Measurements from ENCODE around the gene OMG.

OMG gene

GRCh38 chr17:31256936-31257335, 40.1 kb downstream of the OMG start:
- H3K4me1 ChIP-seq (ENCODE audit: insufficient read depth, low read length, poor library complexity, severe bottlenecking) = peaks cover 9% of the 10 kb centered on the region
- H3K9ac ChIP-seq (ENCODE audit: low read depth, low read length, poor library complexity, severe bottlenecking) = no peak overlapping the region
- H4K20me1 ChIP-seq (ENCODE audit: insufficient read depth, low read length, poor library complexity, severe bottlenecking) = no peaks in the 10 kb centered on the region
- no peaks in the 10 kb centered on the region for H3K79me2 ChIP-seq (ENCODE audit: insufficient read depth, low read length)
- no peaks in the 10 kb centered on the region for H3K27me3 ChIP-seq (ENCODE audit: insufficient read depth, low read length, poor library complexity, severe bottlenecking)
- no peak overlapping the region for H3K4me2 ChIP-seq (ENCODE audit: low read depth, low read length, poor library complexity, severe bottlenecking)
- H3K36me3 ChIP-seq (ENCODE audit: insufficient read depth, low read length) = peaks cover 15% of the 10 kb centered on the region
- H3K9me3 ChIP-seq (ENCODE audit: insufficient read depth, low read depth, low read length) = no peaks in the 10 kb centered on the region
- H3K4me3 ChIP-seq (ENCODE audit: low read length, poor library complexity, severe bottlenecking) = no peak overlapping the region
- no peak overlapping the region for H2AFZ ChIP-seq (ENCODE audit: low read length)
- TF ChIP-seq CTCF (conservative IDR thresholded peaks at IDR 0.05; ENCODE audit: low read length) (no peak), EZH2phosphoT487 (IDR thresholded peaks at IDR 0.05; ENCODE audit: borderline replicate concordance) (no peak)
- no peaks in the 10 kb centered on the region for H3K9me2 ChIP-seq (replicated peaks; ENCODE audit: low read depth, low read length)
- no peaks in the 10 kb centered on the region for H3F3A ChIP-seq (ENCODE audit: low read depth)

GRCh38 chr17:31254654-31255053, 42.4 kb downstream of the OMG start:
- H3K36me3 ChIP-seq (ENCODE audit: insufficient read depth, low read length) = peaks cover 5% of the 10 kb centered on the region; the same call in 1 of the 2 replicates
- TF ChIP-seq CTCF (conservative IDR thresholded peaks at IDR 0.05; ENCODE audit: low read length) = no peak
- no peak for TF ChIP-seq EZH2phosphoT487 (IDR thresholded peaks at IDR 0.05; ENCODE audit: borderline replicate concordance)

GRCh38 chr17:31252741-31253140, 44.3 kb downstream of the OMG start:
- Histone ChIP-seq H3K9me3 (ENCODE audit: insufficient read depth, low read depth, low read length) (no peaks in the 10 kb centered on the region), H3K4me1 (ENCODE audit: insufficient read depth, low read length, poor library complexity, severe bottlenecking) (peaks cover 24% of the 10 kb centered on the region), H3K4me2 (ENCODE audit: low read depth, low read length, poor library complexity, severe bottlenecking) (no peak overlapping the region), H2AFZ (ENCODE audit: low read length) (no peak overlapping the region), H3K79me2 (ENCODE audit: insufficient read depth, low read length) (no peaks in the 10 kb centered on the region), H3K9ac (ENCODE audit: low read depth, low read length, poor library complexity, severe bottlenecking) (no peak overlapping the region), H3K4me3 (ENCODE audit: low read length, poor library complexity, severe bottlenecking) (no peak overlapping the region), H3K36me3 (ENCODE audit: insufficient read depth, low read length) (peaks cover 5% of the 10 kb centered on the region), H3K27me3 (ENCODE audit: insufficient read depth, low read length, poor library complexity, severe bottlenecking) (no peaks in the 10 kb centered on the region), H3K9me2 (replicated peaks; ENCODE audit: low read depth, low read length) (no peaks in the 10 kb centered on the region), H3F3A (ENCODE audit: low read depth) (no peaks in the 10 kb centered on the region), H4K20me1 (ENCODE audit: insufficient read depth, low read length, poor library complexity, severe bottlenecking) (no peaks in the 10 kb centered on the region)
- TF ChIP-seq EZH2phosphoT487 (IDR thresholded peaks at IDR 0.05; ENCODE audit: borderline replicate concordance) = no peak
- TF ChIP-seq CTCF (conservative IDR thresholded peaks at IDR 0.05; ENCODE audit: low read length) = no peak

More at GRCh38 chr17:31254654-31255053, 42.4 kb downstream of the OMG start:
- no peaks in the 10 kb centered on the region for H3K27me3 ChIP-seq (ENCODE audit: insufficient read depth, low read length, poor library complexity, severe bottlenecking)
- H3F3A ChIP-seq (ENCODE audit: low read depth) = no peaks in the 10 kb centered on the region
- H3K9me3 ChIP-seq (ENCODE audit: insufficient read depth, low read depth, low read length) = no peaks in the 10 kb centered on the region
- H3K9ac ChIP-seq (ENCODE audit: low read depth, low read length, poor library complexity, severe bottlenecking) = no peak overlapping the region
- H3K79me2 ChIP-seq (ENCODE audit: insufficient read depth, low read length) = no peaks in the 10 kb centered on the region
- H2AFZ ChIP-seq (ENCODE audit: low read length) = no peak overlapping the region
- H3K9me2 ChIP-seq (replicated peaks; ENCODE audit: low read depth, low read length) = no peaks in the 10 kb centered on the region
- no peak overlapping the region for H3K4me3 ChIP-seq (ENCODE audit: low read length, poor library complexity, severe bottlenecking)
- peaks cover 24% of the 10 kb centered on the region for H3K4me1 ChIP-seq (ENCODE audit: insufficient read depth, low read length, poor library complexity, severe bottlenecking)
- no peak overlapping the region for H3K4me2 ChIP-seq (ENCODE audit: low read depth, low read length, poor library complexity, severe bottlenecking)
- no peaks in the 10 kb centered on the region for H4K20me1 ChIP-seq (ENCODE audit: insufficient read depth, low read length, poor library complexity, severe bottlenecking)
